Measurements from ENCODE around the gene UNC45B. TPM values are rescaled to one million over a fixed set of nuclear protein-coding genes. Genes with fewer than 3 reads are reported as not detected.

Gene UNC45B
- total and polyA plus RNA-seq, 2 donors (not counting 1 experiment from before 2014, with no cell fraction given), result not detected

- Histone ChIP-seq H4K20me1 (ENCODE audit: control insufficient read depth, insufficient read depth, low read length, poor library complexity, severe bottlenecking) (no peaks in the 10 kb centered on the region), H3K36me3 (replicated peaks in 1 of 2; ENCODE audit: control extremely low read depth in 1 of 2, control insufficient read depth in 1 of 2, extremely low read depth in 1 of 2, insufficient read depth in 2 of 2, low read length in 1 of 2) (no peaks in the 10 kb centered on the region), H2AFZ (ENCODE audit: insufficient read depth, low read depth, low read length, poor library complexity, severe bottlenecking) (no peak overlapping the region), H3K4me2 (replicated peaks; ENCODE audit: low read depth, low read length, poor library complexity, severe bottlenecking) (no peak overlapping the region), H3K9ac (ENCODE audit: low read length) (no peak overlapping the region), H3K4me1 (ENCODE audit: control insufficient read depth in 2 of 2, insufficient read depth in 2 of 2, low read length in 2 of 2) (no peaks in the 10 kb centered on the region), H3K4me3 (ENCODE audit: control extremely low read depth in 1 of 5, extremely low read depth in 1 of 5, insufficient read depth in 1 of 5, low read depth in 2 of 5, low read length in 4 of 5) (no peak overlapping the region), H3K27ac (ENCODE audit: low read length in 2 of 2) (no peak overlapping the region), H3K9me3 (ENCODE audit: control extremely low read depth in 1 of 3, control insufficient read depth in 2 of 3, insufficient read depth in 1 of 3, low read length in 2 of 3) (no peaks in the 10 kb centered on the region), H3K79me2 (ENCODE audit: control insufficient read depth, insufficient read depth, low read length) (no peaks in the 10 kb centered on the region), H3K27me3 (replicated peaks in 1 of 4; ENCODE audit: control extremely low read depth in 1 of 4, control insufficient read depth in 3 of 4, insufficient read depth in 4 of 4, low read length in 3 of 4) (peaks cover 0 to 21% (median 5%) of the 10 kb centered on the region in 4 experiments)
- no peak for TF ChIP-seq CTCF (IDR thresholded peaks at IDR 0.05)
- TF ChIP-seq EZH2 (IDR thresholded peaks at IDR 0.05; ENCODE audit: borderline replicate concordance, insufficient read depth, low read depth, low read length, poor library complexity, severe bottlenecking), result no peak
- Mint-ChIP-seq H3K27me3 (peaks cover 36% of the 10 kb centered on the region), H3K27ac (no peak overlapping the region), H3K4me1 (no peaks in the 10 kb centered on the region), H3K4me3 (no peak overlapping the region), H3K9me3 (ENCODE audit: insufficient read depth) (no peaks in the 10 kb centered on the region)
- DNase-seq (no peak), ATAC-seq (ENCODE audit: low read depth) (no peak)
- POLR2A ChIA-PET, result no interaction called here
- WGBS (ENCODE audit: insufficient coverage), result 67% methylated on average over 5 of the region's 5 CpGs
- CTCF ChIA-PET, result interaction anchor here (0.7 kb wide), 1 partner anchor 19 kb away, joined by 3 read pairs; no protein-coding TSS in a partner anchor
- intact Hi-C loops (cut with micrococcal nuclease), result no loop called here
Measured at GRCh38 chr17:35166526-35166925, 18.9 kb downstream of the UNC45B start.

GRCh38 chr17:35167046-35167445 is 19.4 kb downstream of the UNC45B start:
- H3K9ac ChIP-seq (ENCODE audit: low read length), result no peak overlapping the region
- no peaks in the 10 kb centered on the region for H4K20me1 ChIP-seq (ENCODE audit: control insufficient read depth, insufficient read depth, low read length, poor library complexity, severe bottlenecking)
- WGBS (ENCODE audit: insufficient coverage), result 73% methylated on average over 2 of the region's 3 CpGs
- ATAC-seq (ENCODE audit: low read depth) (no peak), DNase-seq (no peak)
- peaks cover 31% of the 10 kb centered on the region for H3K27me3 Mint-ChIP-seq
- no peak overlapping the region for H3K27ac ChIP-seq (ENCODE audit: low read length in 2 of 2)
- H3K4me1 ChIP-seq (ENCODE audit: control insufficient read depth in 2 of 2, insufficient read depth in 2 of 2, low read length in 2 of 2), result no peaks in the 10 kb centered on the region
- CTCF ChIA-PET, result interaction anchor here (0.8 to 1.3 kb wide), 4 partner anchors 19 to 580 kb away, joined by 3 to 4 read pairs (median 4); partner anchors contain the start of gene UNC45B
- intact Hi-C loops (cut with micrococcal nuclease), result no loop called here
- no peak overlapping the region for H3K4me3 Mint-ChIP-seq
- H3K9me3 ChIP-seq (ENCODE audit: control extremely low read depth in 1 of 3, control insufficient read depth in 2 of 3, insufficient read depth in 1 of 3, low read length in 2 of 3), result no peaks in the 10 kb centered on the region
- H3K27me3 ChIP-seq (replicated peaks in 1 of 4; ENCODE audit: control extremely low read depth in 1 of 4, control insufficient read depth in 3 of 4, insufficient read depth in 4 of 4, low read length in 3 of 4), result peaks cover 0 to 19% (median 4%) of the 10 kb centered on the region in 4 experiments
- H3K79me2 ChIP-seq (ENCODE audit: control insufficient read depth, insufficient read depth, low read length), result no peaks in the 10 kb centered on the region
- H3K4me3 ChIP-seq (ENCODE audit: control extremely low read depth in 1 of 5, extremely low read depth in 1 of 5, insufficient read depth in 1 of 5, low read depth in 2 of 5, low read length in 4 of 5), result no peak overlapping the region
- H3K27ac Mint-ChIP-seq, result no peak overlapping the region
- H2AFZ ChIP-seq (ENCODE audit: insufficient read depth, low read depth, low read length, poor library complexity, severe bottlenecking), result no peak overlapping the region
- H3K4me2 ChIP-seq (replicated peaks; ENCODE audit: low read depth, low read length, poor library complexity, severe bottlenecking), result no peak overlapping the region
- POLR2A ChIA-PET, result no interaction called here
- no peaks in the 10 kb centered on the region for H3K36me3 ChIP-seq (replicated peaks in 1 of 2; ENCODE audit: control extremely low read depth in 1 of 2, control insufficient read depth in 1 of 2, extremely low read depth in 1 of 2, insufficient read depth in 2 of 2, low read length in 1 of 2)
- H3K4me1 Mint-ChIP-seq, result no peaks in the 10 kb centered on the region
- H3K9me3 Mint-ChIP-seq (ENCODE audit: insufficient read depth), result no peaks in the 10 kb centered on the region
- TF ChIP-seq CTCF (IDR thresholded peaks at IDR 0.05), result no peak
- no peak for TF ChIP-seq EZH2 (IDR thresholded peaks at IDR 0.05; ENCODE audit: borderline replicate concordance, insufficient read depth, low read depth, low read length, poor library complexity, severe bottlenecking)

Measured in B cell (primary cell).